Fibroblast of the aortic adventitia (primary cell): ENCODE data around the gene SLC12A3. TPM values are rescaled to one million over a fixed set of nuclear protein-coding genes. Genes with fewer than 3 reads are reported as not detected.

Experiments
- DNase-seq: peaks from one replicate; pipeline ENCODE4 v3.0.0-alpha.2; 2010; ENCODE audit warnings: low read depth
- H3K4me3 ChIP-seq: 2 replicates; pipeline ENCODE4 v1.5.1; 2011; ENCODE audit warnings: low read depth, mild to moderate bottlenecking, control low read depth, low read length, moderate library complexity
- CTCF ChIP-seq: IDR thresholded peaks from 2 replicates; pipeline ENCODE4 v1.5.1; 2011; ENCODE audit warnings: mild to moderate bottlenecking, low read length, control low read depth, inconsistent platforms; ENCODE audit not compliant: insufficient read depth
- total RNA-seq: library from RNA; depleted of rRNA; stranded (reverse); fragments of >200 nt; gene quantifications from 2 replicates; pipeline ENCODE4 v1.2.3, GENCODE V29; 2012; ENCODE audit warnings: low replicate concordance

SLC12A3 gene
- total RNA-seq, 1 donor, result not detected

- DNase-seq, result no peak
- TF ChIP-seq CTCF, result no peak
- H3K4me3 ChIP-seq, result no peak overlapping the region
Measured at GRCh38 chr16:56947604-56947995, 82.6 kb downstream of the SLC12A3 start.

GRCh38 chr16:56948234-56948633 lies 83.2 kb downstream of the SLC12A3 start:
- H3K4me3 ChIP-seq, result no peak overlapping the region
- TF ChIP-seq CTCF, result no peak
- no peak for DNase-seq

GRCh38 chr16:56950051-56950450 lies 85.0 kb downstream of the SLC12A3 start:
- no peak overlapping the region for H3K4me3 ChIP-seq
- DNase-seq, result no peak
- no peak for TF ChIP-seq CTCF

- DNase-seq, result no peak
- H3K4me3 ChIP-seq, result no peak overlapping the region
- no peak for TF ChIP-seq CTCF
Measured at GRCh38 chr16:56950455-56950854, 85.4 kb downstream of the SLC12A3 start.

- H3K4me3 ChIP-seq, result no peak overlapping the region
- peak; percentile 75 for TF ChIP-seq CTCF
- peak; percentile 57 for DNase-seq
Measured at GRCh38 chr16:56950881-56951771, 86.1 kb downstream of the SLC12A3 start.

- no peak for TF ChIP-seq CTCF
- H3K4me3 ChIP-seq, result no peak overlapping the region
- DNase-seq, result no peak
Measured at GRCh38 chr16:56953006-56953405, 88.0 kb downstream of the SLC12A3 start.
